ENCODE results near the gene KCNS3. TPM values are rescaled to one million over a fixed set of nuclear protein-coding genes. Genes with fewer than 3 reads are reported as not detected.

Gene KCNS3
- 10 to 100 TPM; 18.2 to 45.9 TPM for total RNA-seq
- 10 to 100 TPM; 15.4 to 23.5 TPM for polyA plus RNA-seq
- long read RNA-seq, donor 1, transcript KCNS3-201 (3 exons, 2,333 nt), result major isoform, 15 of 16 reads
- long read RNA-seq, donor 1, partial matches to known transcripts, result 0 of 16 reads
- long read RNA-seq, donor 1, other reads (novel, unspliced or antisense), result 0 of 16 reads
- long read RNA-seq, donor 2, partial matches to known transcripts, result 0 of 4 reads
- long read RNA-seq, donor 2, other reads (novel, unspliced or antisense), result 0 of 4 reads
- long read RNA-seq, donor 3, transcript KCNS3-201 (3 exons, 2,333 nt), result major isoform, 6 of 6 reads
- long read RNA-seq, donor 3, partial matches to known transcripts, result 0 of 6 reads
- long read RNA-seq, donor 3, other reads (novel, unspliced or antisense), result 0 of 6 reads
- long read RNA-seq, donor 4, result 0 reads
- long read RNA-seq, donor 5, transcript KCNS3-201 (3 exons, 2,333 nt), result major isoform, 16 of 33 reads
- long read RNA-seq, donor 5, partial matches to known transcripts, result 16 of 33 reads
- long read RNA-seq, donor 5, other reads (novel, unspliced or antisense), result 0 of 33 reads

- Histone ChIP-seq H3K9ac (ENCODE audit: insufficient read depth in 1 of 2, low read length in 2 of 2) (no peak within 1 kb of the TSS), H3K36me3 (ENCODE audit: control insufficient read depth in 4 of 4, insufficient read depth in 4 of 4, low read length in 4 of 4) (no peaks in the 10 kb centered on the region), H3K27me3 (ENCODE audit: control insufficient read depth in 3 of 3, insufficient read depth in 3 of 3, low read length in 2 of 3) (peaks cover 0 to 27% (median 22%) of the 10 kb centered on the region in 3 donors), H3K4me1 (ENCODE audit: control insufficient read depth in 5 of 5, insufficient read depth in 5 of 5, low read length in 5 of 5) (peaks cover 0 to 10% (median 0%) of the 10 kb centered on the region in 5 donors), H3K27ac (ENCODE audit: low read depth in 1 of 2, low read length in 1 of 2) (peak within 1 kb of the TSS in 1 of 2 donors; percentile 95), H3K9me3 (ENCODE audit: control insufficient read depth in 4 of 4, insufficient read depth in 3 of 4, low read length in 3 of 4) (peaks cover 0 to 2% (median 0%) of the 10 kb centered on the region in 4 donors), H3K4me3 (peak within 1 kb of the TSS; percentile 63)
- TF ChIP-seq CTCF (IDR thresholded peaks at IDR 0.05; ENCODE audit: control extremely low read depth, extremely low read depth), result no peak
- 1% methylated on average over 52 to 106 of the region's 106 CpGs for WGBS, 2 donors
- ATAC-seq (ENCODE audit: insufficient read depth, low FRiP score), result peak; percentile 88
- peak; percentile 22 to 70 (median 53) for DNase-seq
Observed at GRCh38 chr2:17878281-17879136, at the start of gene KCNS3. KCNS3 (plus strand) TSS chr2:17878667; CDS start chr2:17931009, 52,342 bp downstream.

- Histone ChIP-seq H3K4me3 (no peak overlapping the region), H3K9me3 (ENCODE audit: control insufficient read depth in 4 of 4, insufficient read depth in 3 of 4, low read length in 3 of 4) (no peaks in the 10 kb centered on the region), H3K36me3 (ENCODE audit: control insufficient read depth in 4 of 4, insufficient read depth in 4 of 4, low read length in 4 of 4) (no peaks in the 10 kb centered on the region), H3K27me3 (ENCODE audit: control insufficient read depth in 3 of 3, insufficient read depth in 3 of 3, low read length in 2 of 3) (peaks cover 0 to 6% (median 3%) of the 10 kb centered on the region in 3 donors), H3K9ac (ENCODE audit: insufficient read depth in 1 of 2, low read length in 2 of 2) (no peak overlapping the region), H3K27ac (ENCODE audit: low read depth in 1 of 2, low read length in 1 of 2) (no peak overlapping the region), H3K4me1 (ENCODE audit: control insufficient read depth in 5 of 5, insufficient read depth in 5 of 5, low read length in 5 of 5) (peaks cover 0 to 9% (median 0%) of the 10 kb centered on the region in 5 donors)
- peak; percentile 54 for TF ChIP-seq CTCF (IDR thresholded peaks at IDR 0.05; ENCODE audit: control extremely low read depth, extremely low read depth)
- 14 to 16% methylated on average over 37 of the region's 37 CpGs for WGBS, 2 donors
- ATAC-seq (ENCODE audit: insufficient read depth, low FRiP score) (peak; percentile 81), DNase-seq (peak; percentile 74 to 83 (median 82))
Observed at GRCh38 chr2:17830053-17831034, 48.1 kb upstream of the KCNS3 start.

- Histone ChIP-seq H3K9ac (ENCODE audit: insufficient read depth in 1 of 2, low read length in 2 of 2) (no peak overlapping the region), H3K4me3 (no peak overlapping the region), H3K27ac (ENCODE audit: low read depth in 1 of 2, low read length in 1 of 2) (no peak overlapping the region), H3K9me3 (ENCODE audit: control insufficient read depth in 4 of 4, insufficient read depth in 3 of 4, low read length in 3 of 4) (no peaks in the 10 kb centered on the region), H3K36me3 (ENCODE audit: control insufficient read depth in 4 of 4, insufficient read depth in 4 of 4, low read length in 4 of 4) (no peaks in the 10 kb centered on the region), H3K27me3 (ENCODE audit: control insufficient read depth in 3 of 3, insufficient read depth in 3 of 3, low read length in 2 of 3) (peaks cover 0 to 4% (median 3%) of the 10 kb centered on the region in 3 donors), H3K4me1 (ENCODE audit: control insufficient read depth in 5 of 5, insufficient read depth in 5 of 5, low read length in 5 of 5) (peaks cover 0 to 5% (median 3%) of the 10 kb centered on the region in 5 donors)
- 60 to 91% methylated on average over 2 of the region's 2 CpGs for WGBS, 2 donors
- ATAC-seq (ENCODE audit: insufficient read depth, low FRiP score), result no peak
- no peak for TF ChIP-seq CTCF (IDR thresholded peaks at IDR 0.05; ENCODE audit: control extremely low read depth, extremely low read depth)
- DNase-seq, result no peak
Observed at GRCh38 chr2:17835516-17835915, 43.0 kb upstream of the KCNS3 start.
